H1 (cell line): ENCODE data around the gene TNIK. TPM values are rescaled to one million over a fixed set of nuclear protein-coding genes. Genes with fewer than 3 reads are reported as not detected.

ENCODE experiments used
- CTCF ChIA-PET: fragments of 300-600 bp; sonication (Branson Sonifier 250); formaldehyde crosslinking; loops from one replicate; lab custom pipeline; 2021; ENCODE audit not compliant: partially characterized antibody; lab: Charles Lee
- POLR2A ChIA-PET: fragments of 300-600 bp; sonication (Branson Sonifier 250); formaldehyde crosslinking; loops from one replicate; lab custom pipeline; 2021; ENCODE audit warnings: inconsistent platforms; ENCODE audit not compliant: partially characterized antibody; lab: Charles Lee
- DNase-seq, 2 experiments: peaks; one replicate each; pipeline versions ENCODE4 v3.0.0 to v3.0.0-alpha.2; 2010 to 2022; ENCODE audit warnings: low spot score in 2 of 2, low read depth in 1 of 2, mixed read lengths in 1 of 2
- FAIRE-seq: peaks from 2 replicates; lab custom pipeline; 2011; peaks lifted over from hg19 to GRCh38; lab: Jason Lieb, UNC
- H2AFZ ChIP-seq: 2 replicates; pipeline ENCODE4 v1.8.1; 2012; ENCODE audit warnings: low read length, inconsistent platforms
- H2AK5ac ChIP-seq: 2 replicates; pipeline ENCODE4 v1.6.1; 2013; ENCODE audit warnings: low read depth, low read length
- H2BK120ac ChIP-seq: replicated peaks from 2 replicates; pipeline ENCODE3; 2013; ENCODE audit warnings: low read depth, low read length, inconsistent platforms
- H2BK12ac ChIP-seq: 2 replicates; pipeline ENCODE4 v1.6.1; 2013; ENCODE audit warnings: low read depth, low read length
- H2BK15ac ChIP-seq: 2 replicates; pipeline ENCODE4 v1.6.1; 2013; ENCODE audit warnings: low read length
- H2BK20ac ChIP-seq: 2 replicates; pipeline ENCODE4 v1.6.1; 2013; ENCODE audit warnings: low read length
- H2BK5ac ChIP-seq: 2 replicates; pipeline ENCODE4 v1.6.1; 2013; ENCODE audit warnings: low read depth, low read length
- H3K14ac ChIP-seq: 2 replicates; pipeline ENCODE4 v1.6.1; 2013; ENCODE audit warnings: inconsistent platforms; ENCODE audit not compliant: insufficient read length
- H3K18ac ChIP-seq: 2 replicates; pipeline ENCODE4 v1.6.1; 2013; ENCODE audit warnings: low read length; ENCODE audit errors: extremely low read depth
- H3K23ac ChIP-seq: 2 replicates; pipeline ENCODE4 v1.6.1; 2013; ENCODE audit warnings: inconsistent platforms; ENCODE audit not compliant: insufficient read length
- H3K23me2 ChIP-seq: 2 replicates; pipeline ENCODE4 v1.6.1; 2013; ENCODE audit warnings: low read depth, low read length
- H3K27ac ChIP-seq: 2 replicates; pipeline ENCODE4 v1.6.1; 2011; ENCODE audit warnings: low read depth, low read length, inconsistent platforms
- H3K27me3 ChIP-seq, 4 experiments: replicated peaks in 1 of 4; 1 replicate in 1 of 4; 2 replicates in 3 of 4; pipeline versions ENCODE4 v1.6.1 to v1.8.1; 2011 to 2013; ENCODE audit warnings: low read length in 3 of 4, mild to moderate bottlenecking in 3 of 4, inconsistent platforms in 2 of 4, mixed read lengths in 2 of 4, moderate library complexity in 1 of 4; ENCODE audit not compliant: control insufficient read depth in 3 of 4, insufficient read depth in 3 of 4; ENCODE audit errors: extremely low read depth in 1 of 4
- H3K36me3 ChIP-seq, 4 experiments: 2 replicates each; pipeline versions ENCODE4 v1.6.1 to v1.8.1; 2011 to 2013; ENCODE audit warnings: mild to moderate bottlenecking in 4 of 4, low read length in 3 of 4, moderate library complexity in 2 of 4, control low read depth in 1 of 4, inconsistent platforms in 1 of 4; ENCODE audit not compliant: insufficient read depth in 4 of 4, control insufficient read depth in 2 of 4
- H3K4ac ChIP-seq: replicated peaks from 2 replicates; pipeline ENCODE3; 2013; ENCODE audit warnings: low read length, low read depth, mixed read lengths, inconsistent platforms; ENCODE audit not compliant: insufficient read length
- H3K4me1 ChIP-seq, 4 experiments: replicated peaks in 1 of 4; 1 replicate in 1 of 4; 2 replicates in 3 of 4; pipeline versions ENCODE4 v1.6.1 to v1.8.1; 2011 to 2013; ENCODE audit warnings: low read length in 3 of 4, inconsistent platforms in 2 of 4, mixed read lengths in 1 of 4; ENCODE audit not compliant: insufficient read depth in 4 of 4, control insufficient read depth in 3 of 4
- H3K4me2 ChIP-seq, 2 experiments: 2 replicates each; pipeline versions ENCODE4 v1.6.1 to v1.8.1; 2011 to 2013; ENCODE audit warnings: low read depth in 2 of 2, low read length in 2 of 2, control low read depth in 1 of 2, inconsistent platforms in 1 of 2, mild to moderate bottlenecking in 1 of 2; ENCODE audit not compliant: insufficient read depth in 1 of 2
- H3K4me3 ChIP-seq, 4 experiments: fragments of 200-600, 300-600 bp in 1 of 4; sonication (generic), shearing (Covaris generic), sonication (Bioruptor Twin) in 1 of 4; 2 replicates each; pipeline versions ENCODE4 v1.5.1 to v1.8.1; 2011 to 2016; ENCODE audit warnings: low read length in 4 of 4, low read depth in 3 of 4, control low read depth in 2 of 4, inconsistent platforms in 2 of 4, mild to moderate bottlenecking in 2 of 4, mixed read lengths in 1 of 4, moderate library complexity in 1 of 4; ENCODE audit not compliant: insufficient read depth in 2 of 4; ENCODE audit errors: extremely low read depth in 1 of 4
- H3K56ac ChIP-seq: replicated peaks from 2 replicates; pipeline ENCODE3; 2013; ENCODE audit warnings: low read depth, mild to moderate bottlenecking, mixed read lengths, low read length, inconsistent platforms; ENCODE audit not compliant: insufficient read length
- H3K79me1 ChIP-seq: 2 replicates; pipeline ENCODE4 v1.6.1; 2013; ENCODE audit warnings: low read depth, low read length, control low read depth
- H3K79me2 ChIP-seq, 2 experiments: 2 replicates each; pipeline versions ENCODE4 v1.6.1 to v1.8.1; 2012 to 2013; ENCODE audit warnings: low read length in 2 of 2, mild to moderate bottlenecking in 2 of 2, inconsistent platforms in 1 of 2; ENCODE audit not compliant: insufficient read depth in 2 of 2, control insufficient read depth in 1 of 2
- H3K9ac ChIP-seq, 4 experiments: replicated peaks in 1 of 4; 1 replicate in 1 of 4; 2 replicates in 3 of 4; pipeline versions ENCODE4 v1.6.1 to v1.8.1; 2011 to 2013; ENCODE audit warnings: low read depth in 3 of 4, low read length in 3 of 4, control low read depth in 2 of 4, mild to moderate bottlenecking in 2 of 4, moderate library complexity in 2 of 4, inconsistent platforms in 1 of 4; ENCODE audit errors: extremely low read depth in 1 of 4
- H3K9me3 ChIP-seq, 2 experiments: 2 replicates each; pipeline versions ENCODE4 v1.6.1 to v1.8.1; 2012 to 2013; ENCODE audit warnings: mild to moderate bottlenecking in 2 of 2, moderate library complexity in 2 of 2, control low read depth in 1 of 2, inconsistent platforms in 1 of 2, low read depth in 1 of 2, low read length in 1 of 2, mixed read lengths in 1 of 2; ENCODE audit not compliant: insufficient read depth in 2 of 2
- H4K20me1 ChIP-seq, 2 experiments: replicated peaks in 1 of 2; 2 replicates each; pipeline versions ENCODE3 to v1.8.1; 2011 to 2013; ENCODE audit warnings: inconsistent platforms in 2 of 2, low read length in 2 of 2, mild to moderate bottlenecking in 1 of 2; ENCODE audit not compliant: insufficient read depth in 2 of 2, control insufficient read depth in 1 of 2
- H4K5ac ChIP-seq: 2 replicates; pipeline ENCODE4 v1.6.1; 2013; ENCODE audit warnings: low read length, low read depth, mixed read lengths, inconsistent platforms; ENCODE audit not compliant: insufficient read length
- H4K8ac ChIP-seq: 2 replicates; pipeline ENCODE4 v1.8.0; 2013; ENCODE audit warnings: mild to moderate bottlenecking, moderate library complexity, low read length, inconsistent platforms; ENCODE audit not compliant: insufficient read depth; ENCODE audit errors: extremely low read depth
- H4K91ac ChIP-seq: replicated peaks from 2 replicates; pipeline ENCODE3; 2013; ENCODE audit warnings: low read length, mixed read lengths, inconsistent platforms; ENCODE audit not compliant: insufficient read length
- ATF3 ChIP-seq: IDR thresholded peaks from 2 replicates; pipeline ENCODE4 v1.6.1; 2011; ENCODE audit warnings: low read depth, mild to moderate bottlenecking, low read length; ENCODE audit not compliant: insufficient read depth
- GABPA ChIP-seq: IDR thresholded peaks from 2 replicates; pipeline ENCODE4 v1.6.1; 2011; ENCODE audit warnings: mild to moderate bottlenecking, low read length, moderate library complexity, borderline replicate concordance; ENCODE audit not compliant: insufficient read depth
- JUND ChIP-seq: IDR thresholded peaks from 2 replicates; pipeline ENCODE4 v1.6.1; 2011; ENCODE audit warnings: mild to moderate bottlenecking, improper control_type of control experiment, low read length
- NANOG ChIP-seq: IDR thresholded peaks from 2 replicates; pipeline ENCODE4 v1.6.1; 2011; ENCODE audit warnings: low read length, low read depth, mild to moderate bottlenecking, inconsistent platforms; ENCODE audit not compliant: insufficient read depth, poor library complexity, severe bottlenecking
- PHF8 ChIP-seq: fragments of 200-600 bp; sonication (generic); conservative IDR thresholded peaks from 2 replicates; pipeline ENCODE4 v1.7.1; 2012; ENCODE audit warnings: low read depth, mild to moderate bottlenecking, inconsistent platforms, low read length, moderate library complexity
- RFX5 ChIP-seq: IDR thresholded peaks from 2 replicates; pipeline ENCODE4 v1.6.1; 2011; ENCODE audit warnings: low read depth, low read length, improper control_type of control experiment, borderline replicate concordance
- SIN3A ChIP-seq, 2 experiments: IDR thresholded peaks in 1 of 2; conservative IDR thresholded peaks in 1 of 2; 2 replicates each; pipeline ENCODE4 v1.6.1; 2011 to 2012; ENCODE audit warnings: low read length in 2 of 2, improper control_type of control experiment in 1 of 2, low read depth in 1 of 2, mild to moderate bottlenecking in 1 of 2
- SP1 ChIP-seq: IDR thresholded peaks from 2 replicates; pipeline ENCODE4 v1.6.1; 2011; ENCODE audit warnings: low read depth, low read length
- WGBS, 2 experiments: shearing (Covaris generic) in 1 of 2; methylation state at CpG; one replicate each; pipeline versions ENCODE4 v1.1.6 to v1.1.7; 2013 to 2015; ENCODE audit warnings: low lambda C conversion rate in 2 of 2, mixed read lengths in 2 of 2, inconsistent platforms in 1 of 2, low coverage in 1 of 2, missing lambda C conversion rate in 1 of 2; ENCODE audit not compliant: insufficient replicate concordance in 2 of 2, insufficient coverage in 1 of 2, insufficient read length in 1 of 2; ENCODE audit errors: extremely low coverage in 1 of 2, missing lambda C conversion rate in 1 of 2; 5-methylcytosine and 5-hydroxymethylcytosine counted together
- polyA plus RNA-seq, 7 experiments: library from polyadenylated mRNA; depleted of rRNA in 3 of 7; stranded (reverse) in 5 of 7; unstranded in 2 of 7; fragments of >200 nt in 5 of 7; fragments of 200-250 nt in 2 of 7; gene quantifications; 1 replicate in 5 of 7; 2 replicates in 1 of 7; 4 replicates in 1 of 7; pipeline versions ENCODE4 v1.2.1 to v1.2.3, GENCODE V29; 2011 to 2013; ENCODE audit warnings: missing spikeins in 2 of 7, mixed read lengths in 2 of 7
- total RNA-seq: library from RNA; stranded (reverse); fragmentation: NEBNext Ultra II Directional; extraction: Animal tissue kit (Norgen Biotek cat#: 25700); gene quantifications from 2 replicates; pipeline ENCODE4 v1.2.1, GENCODE V29; 2021

The TNIK gene
- total and polyA plus RNA-seq, 2 of the 8 experiments (the other 6 are each of a cell fraction or from before 2014, with no cell fraction given), result 7.4 to 42.0 TPM

- Histone ChIP-seq H3K18ac (no peak overlapping the region), H2BK120ac (no peak overlapping the region), H4K5ac (no peak overlapping the region), H2BK15ac (no peak overlapping the region), H3K9me3 (no peaks in the 10 kb centered on the region), H3K9ac (no peak overlapping the region), H3K4me3 (no peak overlapping the region), H3K56ac (no peak overlapping the region), H3K23me2 (no peaks in the 10 kb centered on the region), H4K8ac (no peak overlapping the region), H3K79me2 (no peaks in the 10 kb centered on the region), H4K91ac (no peak overlapping the region), H3K79me1 (no peaks in the 10 kb centered on the region), H2BK12ac (no peak overlapping the region), H3K36me3 (no peaks in the 10 kb centered on the region), H4K20me1 (no peaks in the 10 kb centered on the region), H2BK5ac (no peak overlapping the region), H3K4me2 (no peak overlapping the region), H3K27me3 (no peaks in the 10 kb centered on the region; a peak in 1 of 7 replicates), H3K4ac (no peak overlapping the region), H2BK20ac (no peak overlapping the region), H3K27ac (no peak overlapping the region), H3K14ac (no peak overlapping the region), H2AFZ (no peak overlapping the region), H3K4me1 (peaks cover 0 to 6% (median under 1%) of the 10 kb centered on the region in 4 experiments; a peak in 2 of 7 replicates), H3K23ac (no peak overlapping the region), H2AK5ac (no peak overlapping the region)
- TF ChIP-seq ATF3, result no peak
- no peak for TF ChIP-seq SIN3A (conservative IDR thresholded peaks at IDR 0.05 in 1 of 2, IDR thresholded peaks at IDR 0.05 in 1 of 2; ENCODE audit: low read depth in 1 of 2, low read length in 2 of 2)
- no peak for TF ChIP-seq SP1
- TF ChIP-seq GABPA, result no peak
- no peak for TF ChIP-seq PHF8
- no peak for TF ChIP-seq RFX5
- peak; percentile 69 for TF ChIP-seq NANOG
- TF ChIP-seq JUND, result peak; percentile 74; the same call in 1 of the 2 replicates
- ChIA-PET POLR2A (interaction anchor here (1.0 kb wide), 1 partner anchor 177 kb away, joined by 5 read pairs; no protein-coding TSS in a partner anchor), CTCF (interaction anchor here (0.7 to 5.6 kb wide), 5 partner anchors 10 to 273 kb away, joined by 3 to 23 read pairs (median 3); no protein-coding TSS in a partner anchor)
- WGBS, 2 experiments, result 56% methylated on average over 1 of the region's 1 CpG; no CpG with 5 or more reads in 1 of the 2 experiments
- no peak for FAIRE-seq
- no peak for DNase-seq
Observed at GRCh38 chr3:171206283-171206682, 253.9 kb downstream of the TNIK start.
